Islet precursor cell (in vitro differentiated cells): ENCODE results near the gene CLASP2.
A peak's percentile ranks its signal among the peaks of the same experiment; 100 is the strongest.

Source experiments
- DNase-seq: peaks from one replicate; pipeline ENCODE4 v3.0.0-alpha.2; 2018

The CLASP2 gene

GRCh38 chr3:33629219-33629618, 88.8 kb downstream of the CLASP2 start:
- DNase-seq: no peak

- DNase-seq: no peak
These were observed 93.3 kb downstream of the CLASP2 start for GRCh38 chr3:33624756-33625155.

- no peak for DNase-seq
These were observed 105.0 kb downstream of the CLASP2 start for GRCh38 chr3:33613041-33613440.

- DNase-seq: no peak
These were observed 105.4 kb downstream of the CLASP2 start for GRCh38 chr3:33612607-33613006.

GRCh38 chr3:33602829-33603228, 115.2 kb downstream of the CLASP2 start:
- no peak for DNase-seq

GRCh38 chr3:33597257-33597689, 120.8 kb downstream of the CLASP2 start:
- DNase-seq: no peak

GRCh38 chr3:33592999-33593398, 125.1 kb downstream of the CLASP2 start:
- no peak for DNase-seq

- no peak for DNase-seq
These were observed 127.5 kb downstream of the CLASP2 start for GRCh38 chr3:33590541-33590940.

GRCh38 chr3:33586402-33586801, 131.7 kb downstream of the CLASP2 start:
- DNase-seq: no peak

- peak; percentile 81 for DNase-seq
These were observed 135.8 kb downstream of the CLASP2 start for GRCh38 chr3:33582234-33582633.

- DNase-seq: peak; percentile 85
These were observed 136.4 kb downstream of the CLASP2 start for GRCh38 chr3:33581666-33582065.

- no peak for DNase-seq
These were observed 138.2 kb downstream of the CLASP2 start for GRCh38 chr3:33579840-33580239.

- no peak for DNase-seq
These were observed 138.9 kb downstream of the CLASP2 start for GRCh38 chr3:33579178-33579510.

GRCh38 chr3:33578325-33579177, 139.5 kb downstream of the CLASP2 start:
- DNase-seq: no peak

- no peak for DNase-seq
These were observed 140.5 kb downstream of the CLASP2 start for GRCh38 chr3:33577588-33577987.

- no peak for DNase-seq
These were observed 140.9 kb downstream of the CLASP2 start for GRCh38 chr3:33577173-33577572.

GRCh38 chr3:33575311-33575710, 142.7 kb downstream of the CLASP2 start:
- DNase-seq: no peak

- DNase-seq: no peak
These were observed 160.2 kb downstream of the CLASP2 start for GRCh38 chr3:33557829-33558228.

GRCh38 chr3:33557279-33557678, 160.8 kb downstream of the CLASP2 start:
- DNase-seq: no peak

- DNase-seq: no peak
These were observed 171.0 kb downstream of the CLASP2 start for GRCh38 chr3:33547101-33547500.

GRCh38 chr3:33544126-33544525, 173.9 kb downstream of the CLASP2 start:
- no peak for DNase-seq

GRCh38 chr3:33543601-33544000, 174.5 kb downstream of the CLASP2 start:
- DNase-seq: no peak

- no peak for DNase-seq
These were observed 176.1 kb downstream of the CLASP2 start for GRCh38 chr3:33541918-33542317.

GRCh38 chr3:33538678-33539339, 179.2 kb downstream of the CLASP2 start:
- no peak for DNase-seq

GRCh38 chr3:33537133-33537532, 180.9 kb downstream of the CLASP2 start:
- DNase-seq: no peak
